RCC 7860 (cell line): ENCODE results near the gene GID8.
"Not testable (repeated sequence)": the region's sequence is repeated elsewhere in the genome, so short reads cannot be mapped to it uniquely, and the experiment has no call there.

ENCODE experiments used
- DNase-seq: peaks from one replicate; pipeline ENCODE4 v3.0.0-alpha.2; 2015; ENCODE audit warnings: low spot score
- FAIRE-seq: peaks from 2 replicates; lab custom pipeline; 2012; peaks lifted over from hg19 to GRCh38; lab: Jason Lieb, UNC

GID8 gene

GRCh38 chr20:62956387-62957135 is 18.6 kb downstream of the GID8 start:
- no peak for FAIRE-seq

GRCh38 chr20:62957136-62958117 is 19.5 kb downstream of the GID8 start:
- FAIRE-seq (no peak), DNase-seq (no peak)

More at GRCh38 chr20:62956387-62957135, 18.6 kb downstream of the GID8 start:
- no peak for DNase-seq

GRCh38 chr20:62958388-62959100 is 20.6 kb downstream of the GID8 start:
- DNase-seq (no peak), FAIRE-seq (no peak)

DNA sequence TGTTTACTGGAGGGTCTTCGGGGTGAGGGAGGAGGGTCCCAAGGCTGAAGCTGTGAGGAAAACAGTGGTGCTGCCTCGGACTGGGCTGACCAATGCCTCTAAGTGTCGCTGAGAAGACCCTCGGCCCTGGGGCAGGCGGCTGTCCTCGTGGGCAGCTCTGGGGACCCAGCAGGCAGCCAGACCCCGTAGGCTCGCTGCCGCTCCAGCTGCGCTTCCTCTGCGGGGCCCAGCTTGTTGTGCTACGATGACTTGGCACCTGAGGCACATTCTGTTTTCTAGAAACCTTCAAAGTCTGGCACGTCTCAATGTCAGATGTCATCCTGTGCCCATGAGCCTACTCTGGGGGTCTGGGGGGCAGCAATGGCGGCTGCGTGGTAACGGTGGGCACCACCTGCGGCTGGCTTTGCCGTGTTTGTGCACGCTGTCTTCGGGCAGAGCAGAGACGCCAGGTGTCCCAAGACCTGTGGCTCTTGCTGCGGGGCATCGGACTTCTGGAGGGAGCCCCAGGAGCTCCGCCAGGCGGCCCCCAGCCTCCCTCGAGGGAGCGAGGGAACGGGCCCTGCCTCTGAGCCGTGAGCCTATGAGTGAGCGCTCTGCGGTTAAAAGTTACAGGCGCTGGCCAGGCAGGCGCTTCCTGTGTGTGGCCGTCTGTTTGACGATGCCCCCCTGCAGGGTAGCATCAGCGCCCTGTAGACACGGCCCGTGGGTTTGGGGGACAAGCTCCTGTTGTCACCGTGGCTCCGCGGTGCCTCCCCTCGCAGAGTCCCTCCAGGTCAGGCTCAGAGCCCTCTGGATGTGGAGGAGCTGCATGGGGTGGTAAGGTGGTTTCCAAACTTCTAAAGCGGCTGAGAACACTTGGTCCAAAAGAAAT is 21.4 kb downstream of the GID8 start:
- no peak for DNase-seq
- no peak for FAIRE-seq

GRCh38 chr20:62959998-62960436 is 22.1 kb downstream of the GID8 start:
- DNase-seq (no peak), FAIRE-seq (no peak)

DNA sequence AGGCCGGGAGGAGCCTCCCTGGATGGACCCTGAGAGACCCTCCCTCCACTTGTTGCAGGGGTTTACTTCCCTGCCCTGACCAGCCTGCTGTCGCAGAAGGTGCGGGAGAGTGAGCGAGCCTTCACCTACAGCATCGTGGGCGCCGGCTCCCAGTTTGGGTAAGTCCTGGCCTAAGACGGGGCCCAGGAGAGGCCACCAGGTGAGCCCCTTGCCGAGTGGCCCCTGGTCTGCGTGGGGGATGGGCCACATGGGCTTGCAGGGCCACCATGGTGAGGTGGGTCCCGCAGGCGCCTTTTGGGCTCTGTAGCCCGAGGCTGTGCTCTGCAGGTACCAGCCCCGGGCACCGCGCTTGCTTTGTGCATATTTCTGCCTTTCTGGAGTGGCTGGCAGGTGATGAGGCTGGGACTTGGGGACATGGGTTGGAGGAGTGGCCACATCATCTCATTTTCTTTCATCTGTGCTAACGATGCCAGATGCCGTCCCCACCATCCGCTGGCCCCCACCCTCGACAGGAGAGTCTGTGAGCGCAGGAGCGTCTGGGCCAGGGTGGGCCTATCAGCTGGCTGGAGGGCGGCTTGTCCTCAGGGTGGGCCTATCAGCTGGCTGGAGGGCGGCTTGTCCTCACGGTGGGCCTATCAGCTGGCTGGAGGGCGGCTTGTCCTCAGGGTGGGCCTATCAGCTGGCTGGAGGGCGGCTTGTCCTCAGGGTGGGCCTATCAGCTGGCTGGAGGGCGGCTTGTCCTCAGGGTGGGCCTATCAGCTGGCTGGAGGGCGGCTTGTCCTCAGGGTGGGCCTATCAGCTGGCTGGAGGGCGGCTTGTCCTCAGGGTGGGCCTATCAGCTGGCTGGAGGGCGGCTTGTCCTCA is 22.7 kb downstream of the GID8 start:
- DNase-seq, FAIRE-seq: not testable (repeated sequence)

- DNase-seq = no peak
- FAIRE-seq = no peak
These were observed 23.4 kb downstream of the GID8 start for GRCh38 chr20:62961310-62961783.

DNA sequence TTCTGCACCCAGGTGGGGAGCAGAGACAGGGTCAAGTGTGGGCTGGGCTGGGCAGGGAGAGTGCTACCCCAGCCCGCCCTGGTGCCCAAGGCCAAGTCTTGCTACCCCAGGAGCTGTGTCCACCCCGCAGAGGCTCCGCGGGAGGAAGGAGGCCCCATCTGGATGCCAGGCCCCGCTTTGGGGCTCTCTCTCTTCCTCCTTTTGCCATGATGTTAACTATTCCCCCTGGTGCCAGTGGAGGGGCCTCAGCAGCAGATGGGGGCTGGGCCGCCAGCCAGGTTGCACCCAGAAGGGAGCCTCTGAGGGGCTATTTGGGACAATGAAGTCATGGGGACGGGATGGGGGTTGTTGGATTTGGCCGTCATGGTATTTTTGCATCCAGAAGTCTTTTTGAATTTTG is 23.9 kb downstream of the GID8 start:
- FAIRE-seq (no peak), DNase-seq (no peak)

DNA sequence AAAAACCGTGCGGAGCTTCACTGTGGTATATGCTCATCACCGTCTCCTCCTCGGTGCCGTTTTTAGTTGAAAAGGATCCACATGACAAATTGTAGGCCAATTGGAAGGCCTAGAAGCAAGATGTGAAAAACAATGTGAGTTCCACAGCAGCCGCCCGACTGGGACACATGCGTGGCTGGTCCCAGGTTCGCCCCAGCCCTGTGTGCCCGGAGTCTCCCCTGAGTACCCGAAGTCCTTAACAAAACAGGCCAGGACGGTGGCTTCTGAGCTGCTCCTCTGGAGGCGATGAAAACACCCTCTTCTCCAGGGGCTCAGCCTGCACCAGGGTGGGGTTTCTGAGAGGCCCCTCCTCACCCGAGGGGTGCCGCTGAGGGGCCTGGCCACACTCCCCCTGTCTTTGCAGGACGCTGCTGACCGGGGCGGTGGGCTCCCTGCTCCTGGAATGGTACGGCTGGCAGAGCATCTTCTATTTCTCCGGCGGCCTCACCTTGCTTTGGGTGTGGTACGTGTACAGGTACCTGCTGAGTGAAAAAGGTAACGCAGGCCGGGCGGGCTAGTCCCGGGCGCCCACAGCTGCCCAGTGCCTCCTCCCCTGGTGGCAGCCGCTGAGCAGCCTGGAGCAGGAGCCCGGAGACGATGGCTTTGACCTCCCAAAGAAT is 24.4 kb downstream of the GID8 start:
- DNase-seq = no peak

DNA sequence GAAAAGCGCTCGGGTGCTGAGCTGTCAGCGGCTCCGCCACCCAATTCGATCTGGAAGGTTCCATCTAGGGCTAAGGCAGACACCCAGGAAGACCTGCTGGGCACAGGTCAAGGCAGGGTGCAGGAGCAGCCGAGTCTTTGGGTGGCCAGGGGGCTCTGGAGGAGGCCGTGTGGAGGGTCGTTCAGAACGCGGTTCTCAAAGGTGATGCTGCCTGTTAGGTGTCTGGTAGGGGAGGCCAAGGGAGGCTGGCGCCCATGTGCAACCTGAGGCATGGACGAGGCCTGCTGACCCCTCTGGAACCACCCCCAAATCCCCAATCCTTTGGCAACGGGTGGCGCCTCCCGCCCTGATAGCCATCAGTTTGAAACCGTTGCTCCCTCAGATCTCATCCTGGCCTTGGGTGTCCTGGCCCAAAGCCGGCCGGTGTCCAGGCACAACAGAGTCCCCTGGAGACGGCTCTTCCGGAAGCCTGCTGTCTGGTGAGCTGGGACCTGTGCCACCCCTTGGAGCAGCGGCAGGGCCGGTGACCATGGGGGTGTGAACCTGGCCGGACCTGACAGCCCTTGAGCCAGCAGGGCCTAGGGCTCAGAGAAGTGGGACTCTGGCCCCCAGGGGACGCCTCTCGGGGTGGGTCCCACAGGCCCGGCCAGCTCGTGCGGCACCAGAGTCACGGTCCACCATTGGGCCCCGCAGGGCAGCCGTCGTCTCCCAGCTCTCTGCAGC is 25.1 kb downstream of the GID8 start:
- FAIRE-seq (no peak), DNase-seq (no peak)

More for the DNA sequence above, 24.4 kb downstream of the GID8 start:
- FAIRE-seq = no peak

- FAIRE-seq = no peak
These were observed 25.9 kb downstream of the GID8 start for GRCh38 chr20:62963614-62964397.

DNA sequence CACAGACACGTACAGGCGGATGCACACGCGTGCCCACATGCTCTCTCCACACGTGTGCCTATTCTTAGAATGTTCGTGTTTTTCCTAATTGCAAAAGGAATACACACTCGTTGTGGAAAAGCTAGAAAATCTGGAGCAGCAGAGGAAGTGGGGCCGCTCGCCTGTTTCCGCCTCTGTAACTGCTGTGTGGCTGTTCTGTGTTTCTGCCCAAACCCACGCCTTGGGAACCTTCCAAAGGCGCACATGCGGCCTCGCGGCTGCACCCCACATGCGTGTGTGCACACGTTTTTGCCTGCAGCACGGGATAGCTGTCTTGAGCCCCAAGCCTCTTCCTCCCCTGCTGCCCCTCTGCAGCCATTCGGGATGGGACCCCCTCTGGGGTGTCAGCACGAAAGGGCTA is 26.8 kb downstream of the GID8 start:
- no peak for FAIRE-seq

More at GRCh38 chr20:62963614-62964397, 25.9 kb downstream of the GID8 start:
- DNase-seq = no peak

DNA sequence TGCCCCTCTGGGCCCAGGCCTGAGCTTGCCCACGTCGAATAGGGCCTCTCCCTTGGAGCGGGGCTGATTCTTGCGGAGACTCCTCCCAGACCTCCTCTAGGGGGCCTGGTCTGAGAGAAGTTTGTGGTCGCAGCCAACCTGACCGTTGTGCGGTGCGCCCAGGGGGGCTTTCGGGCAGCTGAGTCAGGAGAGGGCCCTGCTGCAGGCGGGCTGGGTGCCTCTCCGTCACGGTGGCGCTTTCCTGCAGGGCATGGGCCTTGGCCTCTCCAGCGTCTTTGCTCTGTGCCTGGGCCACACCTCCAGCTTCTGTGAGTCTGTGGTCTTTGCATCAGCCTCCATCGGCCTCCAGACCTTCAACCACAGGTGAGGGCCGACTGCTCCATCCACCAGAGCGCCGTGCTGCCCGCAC is 27.4 kb downstream of the GID8 start:
- FAIRE-seq = no peak

More for the DNA sequence above, 26.8 kb downstream of the GID8 start:
- DNase-seq = no peak

GRCh38 chr20:62966212-62967148 is 28.5 kb downstream of the GID8 start:
- FAIRE-seq (no peak), DNase-seq (no peak)

More for the DNA sequence above, 27.4 kb downstream of the GID8 start:
- DNase-seq = no peak

- no peak for FAIRE-seq
- DNase-seq = no peak
These were observed 29.2 kb downstream of the GID8 start for GRCh38 chr20:62967149-62967501.
